Testis (tissue), 3 donors: ENCODE data around the gene NOC2L. TPM values are rescaled to one million over a fixed set of nuclear protein-coding genes. Genes with fewer than 3 reads are reported as not detected.
"Not testable (repeated sequence)": the region's sequence is repeated elsewhere in the genome, so short reads cannot be mapped to it uniquely, and the experiment has no call there.

ENCODE experiments used
- DNase-seq: peaks from one replicate; pipeline ENCODE4 v3.0.0-alpha.2; 2019
- H3K27ac ChIP-seq, 2 donors: fragments of 200-600 bp; sonication (generic); one replicate each; pipeline ENCODE4 v1.5.1; 2019
- H3K27me3 ChIP-seq: fragments of 200-600 bp; sonication (generic); one replicate; pipeline ENCODE4 v1.5.1; 2019
- H3K36me3 ChIP-seq: fragments of 200-600 bp; sonication (generic); one replicate; pipeline ENCODE4 v1.5.1; 2017; ENCODE audit warnings: low read depth; ENCODE audit errors: missing control alignments
- H3K4me1 ChIP-seq: fragments of 200-600 bp; sonication (generic); one replicate; pipeline ENCODE4 v1.5.1; 2019
- H3K4me3 ChIP-seq, 2 donors: fragments of 200-600 bp; sonication (generic); one replicate each; pipeline ENCODE4 v1.5.1; 2017 to 2019
- H3K9me3 ChIP-seq: fragments of 200-600 bp; sonication (generic); one replicate; pipeline ENCODE4 v1.5.1; 2017
- CTCF ChIP-seq, 3 experiments: fragments of 450-650 bp in 2 of 3; fragments of 200-600 bp in 1 of 3; sonication (generic) in 1 of 3; IDR thresholded peaks; one replicate each; pipeline ENCODE4 v1.5.1; 2016 to 2019; ENCODE audit warnings: antibody characterized with exemption in 3 of 3, mild to moderate bottlenecking in 2 of 3, moderate library complexity in 1 of 3
- POLR2A ChIP-seq: fragments of 450-650 bp; IDR thresholded peaks from one replicate; pipeline ENCODE4 v1.6.1; 2017; ENCODE audit warnings: antibody characterized with exemption, mild to moderate bottlenecking, moderate library complexity
- WGBS, 2 donors: methylation state at CpG; one replicate each; pipeline ENCODE4 v1.1.5; 2018; 5-methylcytosine and 5-hydroxymethylcytosine counted together
- intact Hi-C: fragments of 100-400 bp; cut with DNase I; formaldehyde crosslinking; loops from one replicate; pipeline ENCODE4 v1.15.1; 2023; ENCODE audit warnings: low total_unique reads
- polyA plus RNA-seq: library from polyadenylated mRNA; stranded (reverse); fragments of 350-450 nt; fragmentation: Illumina TruSeq; extraction: RNeasy Lipid Tissue Mini Kit (QIAGEN cat#74804); gene quantifications from one replicate; pipeline ENCODE4 v1.2.3, GENCODE V29; 2014; ENCODE audit warnings: low read depth, low replicate concordance; ENCODE audit not compliant: insufficient read depth
- total RNA-seq, 2 donors: library from RNA; depleted of rRNA; stranded (reverse); fragments of >200 nt; gene quantifications; one replicate each; pipeline ENCODE4 v1.2.3, GENCODE V29; 2016

The NOC2L gene
- total and polyA plus RNA-seq, 3 donors from 2014 or later, result 78.3 to 94.0 (median 82.5) TPM

DNA sequence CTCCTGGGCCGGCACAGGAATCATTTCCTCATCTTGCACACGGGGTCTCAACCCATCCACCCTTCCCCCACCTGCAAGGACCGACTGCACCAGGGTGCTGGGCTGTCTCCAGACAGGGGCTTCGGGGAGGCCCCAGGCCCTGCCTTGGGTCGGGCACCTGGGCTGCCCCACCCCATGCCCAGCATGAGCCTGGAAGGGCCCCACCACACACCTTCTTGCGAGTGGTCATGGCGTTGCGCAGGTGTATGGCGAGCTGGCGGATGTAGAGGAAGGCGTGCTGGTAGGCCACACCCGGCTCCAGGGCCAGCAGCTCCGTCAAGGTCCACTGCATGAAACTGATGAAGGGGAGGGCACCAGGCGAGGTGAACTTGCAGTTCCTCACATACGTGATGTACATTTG is 6.9 kb downstream of the NOC2L start:
- intact Hi-C loops, result no loop called here
- WGBS, 2 donors, result 90 to 93% methylated on average over 8 to 15 of the region's 15 CpGs
- Histone ChIP-seq H3K4me1 (no peaks in the 10 kb centered on the region), H3K4me3 (no peak overlapping the region), H3K9me3 (no peaks in the 10 kb centered on the region), H3K27ac (no peak overlapping the region), H3K27me3 (no peaks in the 10 kb centered on the region), H3K36me3 (no peaks in the 10 kb centered on the region)
- TF ChIP-seq CTCF (IDR thresholded peaks at IDR 0.05) (no peak), POLR2A (no peak)
- no peak for DNase-seq

DNA sequence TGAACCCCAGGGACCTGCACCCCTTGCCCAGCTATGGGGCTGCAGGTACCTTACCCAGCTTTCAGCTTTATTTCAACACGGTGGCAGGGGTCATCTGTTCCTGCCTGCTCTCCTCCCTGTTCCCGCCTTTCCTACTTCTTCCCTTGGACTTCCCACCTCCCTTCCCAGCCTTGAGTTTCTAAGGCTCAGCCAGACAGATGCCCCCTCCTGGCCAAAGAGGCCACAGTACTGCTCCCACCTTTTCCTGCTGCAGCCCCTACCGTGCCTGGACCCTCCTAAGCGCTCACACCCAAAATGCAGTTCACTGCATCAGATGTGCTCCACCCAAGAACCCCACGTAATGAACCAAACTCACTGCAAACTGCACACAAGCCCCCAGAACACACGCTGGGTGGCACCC is 7.7 kb downstream of the NOC2L start:
- Histone ChIP-seq H3K36me3 (no peaks in the 10 kb centered on the region), H3K27ac (no peak overlapping the region), H3K27me3 (no peaks in the 10 kb centered on the region), H3K4me1 (no peaks in the 10 kb centered on the region), H3K4me3 (no peak overlapping the region), H3K9me3 (no peaks in the 10 kb centered on the region)
- intact Hi-C loops, result no loop called here
- no peak for DNase-seq
- TF ChIP-seq POLR2A (no peak), CTCF (IDR thresholded peaks at IDR 0.05) (no peak)
- 76 to 78% methylated on average over 6 of the region's 6 CpGs for WGBS, 2 donors

GRCh38 chr1:950881-951280 is 8.2 kb downstream of the NOC2L start:
- no peak for DNase-seq
- intact Hi-C loops, result no loop called here
- Histone ChIP-seq H3K4me3 (no peak overlapping the region), H3K9me3 (no peaks in the 10 kb centered on the region), H3K36me3 (no peaks in the 10 kb centered on the region), H3K4me1 (no peaks in the 10 kb centered on the region), H3K27ac (no peak overlapping the region), H3K27me3 (no peaks in the 10 kb centered on the region)
- 92 to 94% methylated on average over 15 to 23 of the region's 23 CpGs for whole genome bisulfite sequencing, 2 donors
- TF ChIP-seq POLR2A (no peak), CTCF (IDR thresholded peaks at IDR 0.05) (no peak)

DNA sequence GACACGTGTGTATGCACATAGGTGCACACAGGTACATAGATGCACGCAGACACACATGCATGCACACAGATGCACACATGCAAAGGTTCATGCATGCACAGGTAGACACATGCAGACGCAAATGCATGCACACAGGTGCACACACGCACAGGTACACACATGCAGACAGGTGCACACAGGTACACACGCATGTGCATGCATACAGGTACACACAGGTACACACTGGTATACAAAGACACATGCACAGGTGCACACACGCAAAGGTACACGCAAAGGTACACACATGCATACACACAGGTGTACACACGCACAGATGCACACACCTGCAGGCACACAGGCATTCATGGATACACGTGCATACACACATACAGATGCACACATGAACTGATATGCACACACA is 8.8 kb downstream of the NOC2L start:
- no peak overlapping the region for H3K4me3 ChIP-seq
- WGBS, 2 donors, result 93 to 96% methylated on average over 8 to 9 of the region's 9 CpGs
- DNase-seq, result no peak
- no peaks in the 10 kb centered on the region for H3K9me3 ChIP-seq
- H3K4me1 ChIP-seq, result no peaks in the 10 kb centered on the region
- TF ChIP-seq CTCF (IDR thresholded peaks at IDR 0.05) (no peak), POLR2A (no peak)
- H3K27me3 ChIP-seq, result no peaks in the 10 kb centered on the region
- H3K36me3 ChIP-seq, result no peaks in the 10 kb centered on the region
- intact Hi-C loops, result no loop called here
- no peak overlapping the region for H3K27ac ChIP-seq

GRCh38 chr1:947958-948357 is 11.1 kb downstream of the NOC2L start:
- Histone ChIP-seq H3K4me3 (no peak overlapping the region), H3K4me1 (peaks cover 4% of the 10 kb centered on the region), H3K36me3 (no peaks in the 10 kb centered on the region), H3K9me3 (no peaks in the 10 kb centered on the region), H3K27ac (no peak overlapping the region), H3K27me3 (no peaks in the 10 kb centered on the region)
- intact Hi-C loops, result no loop called here
- DNase-seq, result no peak
- 96% methylated on average over 15 of the region's 15 CpGs; no CpG with 5 or more reads in 1 of the 2 donors for WGBS, 2 donors
- TF ChIP-seq CTCF (IDR thresholded peaks at IDR 0.05), result no peak

- 93 to 94% methylated on average over 12 to 13 of the region's 13 CpGs for WGBS, 2 donors
- H3K27me3 ChIP-seq, H3K4me3 ChIP-seq, H3K36me3 ChIP-seq, H3K27ac ChIP-seq, intact Hi-C loops, DNase-seq, H3K9me3 ChIP-seq: not testable (repeated sequence)
- peaks cover 12% of the 10 kb centered on the region for H3K4me1 ChIP-seq
Measured at GRCh38 chr1:946811-947210, 12.2 kb downstream of the NOC2L start.
